ENCODE results near the gene DSCAM.

Gene DSCAM

GRCh38 chr21:40139636-40140035 lies 707.3 kb downstream of the DSCAM start:
- no peak for TF ChIP-seq CTCF (conservative IDR thresholded peaks at IDR 0.05; ENCODE audit: low read depth, low read length)
- no peak overlapping the region for H3K4me3 ChIP-seq (ENCODE audit: low read depth, low read length)
- no peak for DNase-seq (ENCODE audit: low read depth)

GRCh38 chr21:40136571-40136970 lies 710.4 kb downstream of the DSCAM start:
- DNase-seq (ENCODE audit: low read depth) = no peak

GRCh38 chr21:40134731-40135492 lies 712.0 kb downstream of the DSCAM start:
- no peak overlapping the region for H3K4me3 ChIP-seq (ENCODE audit: low read depth, low read length)
- TF ChIP-seq CTCF (conservative IDR thresholded peaks at IDR 0.05; ENCODE audit: low read depth, low read length) = no peak
- no peak for DNase-seq (ENCODE audit: low read depth)

More at GRCh38 chr21:40136571-40136970, 710.4 kb downstream of the DSCAM start:
- no peak for TF ChIP-seq CTCF (conservative IDR thresholded peaks at IDR 0.05; ENCODE audit: low read depth, low read length)
- no peak overlapping the region for H3K4me3 ChIP-seq (ENCODE audit: low read depth, low read length)

- TF ChIP-seq CTCF (conservative IDR thresholded peaks at IDR 0.05; ENCODE audit: low read depth, low read length) = no peak
Observed at GRCh38 chr21:40130476-40130875, 716.5 kb downstream of the DSCAM start.

GRCh38 chr21:40129809-40130208 lies 717.1 kb downstream of the DSCAM start:
- no peak for TF ChIP-seq CTCF (conservative IDR thresholded peaks at IDR 0.05; ENCODE audit: low read depth, low read length)
- no peak for DNase-seq (ENCODE audit: low read depth)

More at GRCh38 chr21:40130476-40130875, 716.5 kb downstream of the DSCAM start:
- no peak overlapping the region for H3K4me3 ChIP-seq (ENCODE audit: low read depth, low read length)
- no peak for DNase-seq (ENCODE audit: low read depth)

GRCh38 chr21:40128891-40129290 lies 718.1 kb downstream of the DSCAM start:
- DNase-seq (ENCODE audit: low read depth) = no peak
- H3K4me3 ChIP-seq (ENCODE audit: low read depth, low read length) = no peak overlapping the region
- TF ChIP-seq CTCF (conservative IDR thresholded peaks at IDR 0.05; ENCODE audit: low read depth, low read length) = no peak

More at GRCh38 chr21:40129809-40130208, 717.1 kb downstream of the DSCAM start:
- no peak overlapping the region for H3K4me3 ChIP-seq (ENCODE audit: low read depth, low read length)
